Measurements from ENCODE around the gene GNB3.

GNB3 gene

GRCh38 chr12:6840761-6841515 lies at the start of gene GNB3:
Gene GNB3, plus strand, starts transcription at chr12:6840925. Its CDS starts 363 bp downstream, at chr12:6841288.
- DNase-seq (ENCODE audit: low read depth): no peak
- TF ChIP-seq MAX (IDR thresholded peaks at IDR 0.05; ENCODE audit: low read depth, low read length) (no peak), MYC (IDR thresholded peaks at IDR 0.05; ENCODE audit: low read depth, low read length) (no peak), POLR2A (IDR thresholded peaks at IDR 0.05; ENCODE audit: extremely low read depth, insufficient read length) (no peak), CTCF (IDR thresholded peaks at IDR 0.05; ENCODE audit: low read depth, low read length) (no peak)
- no peak within 1 kb of the TSS for H3K4me3 ChIP-seq (ENCODE audit: low read depth, low read length)

DNA sequence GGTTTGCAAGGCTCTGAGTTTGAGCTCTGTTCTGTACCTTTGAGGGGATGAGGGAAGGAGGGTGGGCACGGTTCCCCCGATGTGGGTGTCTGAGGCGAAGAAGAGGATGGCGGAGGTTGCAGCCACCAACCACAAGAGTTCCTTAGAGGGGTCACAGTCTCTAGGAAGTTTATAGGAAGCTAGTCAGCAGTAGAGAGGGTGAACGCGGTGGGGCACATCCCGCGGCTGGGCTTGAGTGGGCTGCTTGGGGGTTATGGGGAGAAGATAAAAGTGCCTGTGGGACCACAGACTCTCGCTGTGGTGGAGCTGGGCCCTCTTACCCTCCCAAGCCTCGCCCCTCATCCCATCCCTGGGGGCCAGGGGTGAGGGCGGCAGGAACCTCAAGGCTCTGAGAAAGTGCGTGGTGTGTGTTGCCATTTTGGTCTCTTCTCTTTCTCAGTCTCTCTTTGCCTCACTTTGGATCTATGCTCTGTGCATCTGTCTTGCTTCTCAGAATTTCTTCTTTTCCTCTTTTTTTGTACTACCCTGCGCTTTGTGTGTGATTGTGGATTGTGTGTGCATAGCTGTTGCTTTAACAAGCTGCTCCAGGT lies 48.7 kb upstream of the GNB3 start:
- TF ChIP-seq POLR2A (IDR thresholded peaks at IDR 0.05; ENCODE audit: extremely low read depth, insufficient read length) (no peak), MAX (IDR thresholded peaks at IDR 0.05; ENCODE audit: low read depth, low read length) (0 out of 2 replicates have a peak, but pooled peaks have one; percentile 33), MYC (IDR thresholded peaks at IDR 0.05; ENCODE audit: low read depth, low read length) (peak; percentile 50; the same call in 1 of the 2 replicates)
- peak; percentile 66 for DNase-seq (ENCODE audit: low read depth)
- H3K4me3 ChIP-seq (ENCODE audit: low read depth, low read length): peak overlapping the region; percentile 70

DNA sequence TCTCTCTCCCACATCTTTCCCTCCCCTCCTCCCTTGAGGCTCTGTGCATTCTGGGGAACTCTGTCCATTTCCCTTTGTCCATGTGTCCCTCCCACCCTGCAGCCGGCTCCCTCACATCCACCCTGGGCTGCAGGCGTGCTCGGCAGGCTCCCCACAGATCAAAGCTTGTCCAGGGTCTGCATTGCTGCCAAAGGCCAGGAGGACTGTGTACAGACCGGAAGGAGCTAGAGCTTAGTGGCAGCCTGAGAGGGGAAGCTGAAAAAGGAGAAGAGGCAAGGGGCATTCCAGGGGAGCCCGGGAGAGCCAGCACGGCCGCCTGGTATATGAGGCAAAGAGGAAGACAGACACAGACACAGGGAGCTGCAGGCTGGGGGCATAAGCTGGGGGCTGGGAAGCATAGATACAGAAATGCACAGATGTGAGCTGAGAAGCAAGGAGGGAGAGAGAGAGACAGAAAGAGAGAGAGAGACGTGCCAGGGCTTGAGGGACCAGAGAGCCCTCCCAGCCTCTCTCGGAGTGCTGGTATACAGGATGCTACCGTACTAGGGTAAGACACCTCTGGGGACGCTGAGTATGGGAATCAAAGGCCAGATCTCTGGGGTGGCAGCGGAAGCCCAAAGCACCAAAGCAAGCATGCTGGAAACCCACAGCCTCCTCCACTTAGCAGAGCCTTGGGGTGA lies 48.1 kb upstream of the GNB3 start:
- peak; percentile 59 for TF ChIP-seq POLR2A (IDR thresholded peaks at IDR 0.05; ENCODE audit: extremely low read depth, insufficient read length)
- TF ChIP-seq CTCF (IDR thresholded peaks at IDR 0.05; ENCODE audit: low read depth, low read length): no peak
- peak overlapping the region; percentile 70 for H3K4me3 ChIP-seq (ENCODE audit: low read depth, low read length)
- peak; percentile 87 for DNase-seq (ENCODE audit: low read depth)

DNA sequence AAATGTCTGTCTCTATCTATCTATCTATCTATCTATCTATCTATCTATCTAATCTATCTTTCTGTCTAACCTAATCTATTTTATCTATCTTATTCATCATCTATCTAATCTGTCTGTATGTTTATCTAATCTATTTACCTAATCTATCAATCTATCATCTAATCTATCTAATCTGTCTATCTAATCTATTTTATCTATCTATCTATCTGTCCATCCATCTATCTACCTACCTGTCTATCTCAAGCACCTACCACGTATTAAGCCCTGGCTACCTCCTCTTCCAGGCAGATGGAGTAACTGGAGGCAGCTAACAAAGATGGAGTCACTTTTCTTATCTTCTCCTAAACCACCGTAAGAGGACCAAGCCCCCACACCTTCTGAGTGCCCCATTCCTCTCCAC lies 45.6 kb upstream of the GNB3 start:
- no peak for TF ChIP-seq MYC (IDR thresholded peaks at IDR 0.05; ENCODE audit: low read depth, low read length)
- TF ChIP-seq POLR2A (IDR thresholded peaks at IDR 0.05; ENCODE audit: extremely low read depth, insufficient read length): no peak
- TF ChIP-seq MAX (IDR thresholded peaks at IDR 0.05; ENCODE audit: low read depth, low read length): no peak
- no peak for TF ChIP-seq CTCF (IDR thresholded peaks at IDR 0.05; ENCODE audit: low read depth, low read length)
- DNase-seq (ENCODE audit: low read depth): no peak
- H3K4me3 ChIP-seq (ENCODE audit: low read depth, low read length): no peak overlapping the region

DNA sequence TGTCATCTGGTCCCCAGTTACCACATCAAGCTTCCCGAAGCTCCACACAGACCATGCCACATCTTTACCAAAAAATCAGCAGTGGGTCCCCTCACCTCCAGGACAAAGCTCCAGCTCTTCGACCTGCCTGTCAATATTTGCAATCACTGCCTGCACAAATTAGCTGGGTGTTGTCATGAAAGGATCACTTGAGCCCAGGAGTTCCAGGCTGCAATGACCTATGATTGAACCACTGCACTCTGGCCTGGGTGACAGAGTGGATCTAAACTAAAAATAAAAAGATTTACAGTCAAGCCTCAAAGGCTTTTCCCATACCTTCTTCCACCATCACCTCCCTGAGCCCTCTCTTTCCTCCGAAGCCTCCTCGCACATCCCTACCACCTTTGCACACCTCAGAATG lies 44.1 kb upstream of the GNB3 start:
- no peak for TF ChIP-seq POLR2A (IDR thresholded peaks at IDR 0.05; ENCODE audit: extremely low read depth, insufficient read length)
- TF ChIP-seq MAX (IDR thresholded peaks at IDR 0.05; ENCODE audit: low read depth, low read length): no peak
- TF ChIP-seq MYC (IDR thresholded peaks at IDR 0.05; ENCODE audit: low read depth, low read length): no peak
- no peak for TF ChIP-seq CTCF (IDR thresholded peaks at IDR 0.05; ENCODE audit: low read depth, low read length)
- DNase-seq (ENCODE audit: low read depth): no peak

DNA sequence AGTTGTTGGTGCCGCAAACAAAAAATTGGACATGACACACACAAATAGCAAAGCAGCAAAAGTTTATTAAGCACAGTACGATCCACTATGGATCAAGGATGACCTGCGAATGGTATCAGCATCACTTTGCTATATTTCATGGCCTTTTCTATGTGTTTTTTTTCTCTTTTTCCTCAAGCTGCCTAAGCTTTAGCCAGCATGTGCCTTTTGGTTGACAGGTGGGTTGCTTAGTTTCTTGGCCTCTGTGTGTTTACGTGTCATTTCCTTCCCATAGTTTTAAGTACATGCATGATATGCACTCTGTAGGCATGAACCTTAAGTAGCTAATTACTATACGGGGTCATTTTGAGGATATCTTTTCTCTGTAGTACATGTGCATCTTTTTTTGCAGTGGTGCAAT lies 41.6 kb upstream of the GNB3 start:
- no peak for TF ChIP-seq POLR2A (IDR thresholded peaks at IDR 0.05; ENCODE audit: extremely low read depth, insufficient read length)
- no peak for TF ChIP-seq MYC (IDR thresholded peaks at IDR 0.05; ENCODE audit: low read depth, low read length)
- TF ChIP-seq CTCF (IDR thresholded peaks at IDR 0.05; ENCODE audit: low read depth, low read length): no peak
- no peak for TF ChIP-seq MAX (IDR thresholded peaks at IDR 0.05; ENCODE audit: low read depth, low read length)

More for the DNA sequence above, 44.1 kb upstream of the GNB3 start:
- no peak overlapping the region for H3K4me3 ChIP-seq (ENCODE audit: low read depth, low read length)

More for the DNA sequence above, 41.6 kb upstream of the GNB3 start:
- H3K4me3 ChIP-seq (ENCODE audit: low read depth, low read length): no peak overlapping the region
- no peak for DNase-seq (ENCODE audit: low read depth)
